Activated CD4-positive, alpha-beta memory T cell treated with anti-CD3 and anti-CD28 coated beads for 36 hours (primary cell): ENCODE results near the gene SPOCD1. TPM values are rescaled to one million over a fixed set of nuclear protein-coding genes. Genes with fewer than 3 reads are reported as not detected.
A peak's percentile ranks its signal among the peaks of the same experiment; 100 is the strongest.

Experiments used
- CTCF ChIA-PET: fragments of 350-600 bp; sonication (Branson Sonifier 250); formaldehyde crosslinking; loops from one replicate; lab custom pipeline; 2021; ENCODE audit warnings: antibody characterized with exemption, inconsistent platforms; lab: Charles Lee
- POLR2A ChIA-PET: fragments of 350-600 bp; sonication (Branson Sonifier 250); formaldehyde crosslinking; loops from one replicate; lab custom pipeline; 2021; ENCODE audit warnings: antibody characterized with exemption; lab: Charles Lee
- DNase-seq: peaks from one replicate; pipeline ENCODE4 v3.0.0-alpha.2; 2020
- H3K27ac Mint-ChIP-seq: one replicate; pipeline ENCODE4 v1.8.0; 2021; ENCODE audit warnings: mixed read lengths
- H3K27me3 Mint-ChIP-seq: one replicate; pipeline ENCODE4 v1.8.0; 2021; ENCODE audit warnings: mixed read lengths
- H3K36me3 Mint-ChIP-seq: one replicate; pipeline ENCODE4 v1.8.0; 2021; ENCODE audit warnings: mixed read lengths
- H3K4me1 Mint-ChIP-seq: one replicate; pipeline ENCODE4 v1.8.0; 2021; ENCODE audit warnings: low read depth, mixed read lengths
- H3K4me3 Mint-ChIP-seq: one replicate; pipeline ENCODE4 v1.8.0; 2021; ENCODE audit warnings: mild to moderate bottlenecking, mixed read lengths
- H3K9me3 Mint-ChIP-seq: one replicate; pipeline ENCODE4 v1.8.0; 2021; ENCODE audit warnings: mixed read lengths
- intact Hi-C: fragments of 100-400 bp; cut with micrococcal nuclease; formaldehyde crosslinking; loops from one replicate; pipeline ENCODE4 v1.15.1; 2023
- total RNA-seq, 2 experiments: library from RNA; stranded (reverse); gene quantifications; one replicate each; pipeline ENCODE4 v1.2.3, GENCODE V29; 2021

SPOCD1 gene
- total RNA-seq, 2 experiments from 2014 or later, result 0.73 to 0.78 TPM

- Mint-ChIP-seq H3K9me3 (no peaks in the 10 kb centered on the region), H3K27me3 (peaks cover 16% of the 10 kb centered on the region), H3K36me3 (no peaks in the 10 kb centered on the region), H3K4me3 (no peak overlapping the region), H3K4me1 (peaks cover 8% of the 10 kb centered on the region), H3K27ac (no peak overlapping the region)
- ChIA-PET POLR2A (no interaction called here), CTCF (interaction anchor here (1.4 to 2.8 kb wide), 3 partner anchors 9 to 16 kb away, joined by 3 to 12 read pairs (median 5); no protein-coding TSS in a partner anchor)
- intact Hi-C loops, result no loop called here
- no peak for DNase-seq
Observed at GRCh38 chr1:31778763-31779488, 36.9 kb downstream of the SPOCD1 start.

GRCh38 chr1:31776516-31776915 is 39.3 kb downstream of the SPOCD1 start:
- POLR2A ChIA-PET, result no interaction called here

GRCh38 chr1:31776032-31776431 is 39.8 kb downstream of the SPOCD1 start:
- Mint-ChIP-seq H3K9me3 (no peaks in the 10 kb centered on the region), H3K27ac (no peak overlapping the region), H3K27me3 (peaks cover 30% of the 10 kb centered on the region), H3K4me3 (no peak overlapping the region), H3K36me3 (no peaks in the 10 kb centered on the region), H3K4me1 (peaks cover 33% of the 10 kb centered on the region)
- DNase-seq, result no peak
- intact Hi-C loops, result no loop called here
- POLR2A ChIA-PET, result no interaction called here
- CTCF ChIA-PET, result interaction anchor here (1.4 to 2.4 kb wide), 2 partner anchors 13 kb away, joined by 5 to 11 read pairs; no protein-coding TSS in a partner anchor

More at GRCh38 chr1:31776516-31776915, 39.3 kb downstream of the SPOCD1 start:
- DNase-seq, result no peak
- Mint-ChIP-seq H3K36me3 (no peaks in the 10 kb centered on the region), H3K27me3 (peaks cover 30% of the 10 kb centered on the region), H3K9me3 (no peaks in the 10 kb centered on the region), H3K4me1 (peaks cover 28% of the 10 kb centered on the region), H3K4me3 (no peak overlapping the region), H3K27ac (no peak overlapping the region)
- CTCF ChIA-PET, result interaction anchor here (2.4 kb wide), 1 partner anchor 13 kb away, joined by 11 read pairs; no protein-coding TSS in a partner anchor
- intact Hi-C loops, result no loop called here

GRCh38 chr1:31775210-31775999 is 40.4 kb downstream of the SPOCD1 start:
- ChIA-PET CTCF (interaction anchor here (1.4 to 2.4 kb wide), 2 partner anchors 12 to 14 kb away, joined by 5 to 11 read pairs; no protein-coding TSS in a partner anchor), POLR2A (no interaction called here)
- intact Hi-C loops, result no loop called here
- Mint-ChIP-seq H3K36me3 (no peaks in the 10 kb centered on the region), H3K27ac (no peak overlapping the region), H3K9me3 (no peaks in the 10 kb centered on the region), H3K27me3 (peaks cover 30% of the 10 kb centered on the region), H3K4me3 (no peak overlapping the region), H3K4me1 (peaks cover 39% of the 10 kb centered on the region)
- no peak for DNase-seq

DNA sequence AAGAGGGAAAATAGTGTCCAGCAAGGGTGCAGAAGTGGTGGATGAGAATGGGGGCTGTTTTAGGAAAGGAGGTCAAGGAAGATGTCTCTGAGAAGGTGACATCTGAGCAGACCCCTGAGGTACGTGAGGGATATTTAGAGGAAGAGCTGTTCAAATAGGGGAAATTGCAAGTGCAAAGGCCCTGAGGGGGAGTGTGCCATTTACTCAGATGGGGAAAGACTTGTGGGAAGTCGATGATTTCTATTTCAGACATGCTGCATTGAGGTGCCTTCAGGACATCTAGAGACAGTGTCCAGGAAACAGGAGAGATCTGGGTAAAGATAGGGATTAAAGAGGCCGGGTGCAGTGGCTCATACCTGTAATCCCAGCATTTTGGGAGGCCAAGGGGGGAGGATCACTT is 41.3 kb downstream of the SPOCD1 start:
- H3K4me3 Mint-ChIP-seq, result no peak overlapping the region
- intact Hi-C loops, result no loop called here
- peaks cover 46% of the 10 kb centered on the region for H3K4me1 Mint-ChIP-seq
- POLR2A ChIA-PET, result no interaction called here
- H3K36me3 Mint-ChIP-seq, result no peaks in the 10 kb centered on the region
- H3K27me3 Mint-ChIP-seq, result peaks cover 28% of the 10 kb centered on the region
- DNase-seq, result no peak
- no peak overlapping the region for H3K27ac Mint-ChIP-seq
- no peaks in the 10 kb centered on the region for H3K9me3 Mint-ChIP-seq
- CTCF ChIA-PET, result interaction anchor here (1.4 kb wide), 1 partner anchor 12 kb away, joined by 5 read pairs; no protein-coding TSS in a partner anchor

GRCh38 chr1:31773861-31774260 is 42.0 kb downstream of the SPOCD1 start:
- Mint-ChIP-seq H3K9me3 (no peaks in the 10 kb centered on the region), H3K36me3 (no peaks in the 10 kb centered on the region), H3K27me3 (peaks cover 28% of the 10 kb centered on the region), H3K27ac (no peak overlapping the region), H3K4me3 (no peak overlapping the region), H3K4me1 (peaks cover 52% of the 10 kb centered on the region)
- ChIA-PET POLR2A (no interaction called here), CTCF (interaction anchor here (0.6 kb wide), 1 partner anchor 778 kb away, joined by 3 read pairs; no protein-coding TSS in a partner anchor)
- intact Hi-C loops, result no loop called here
- DNase-seq, result peak; percentile 53

GRCh38 chr1:31772669-31773248 is 43.1 kb downstream of the SPOCD1 start:
- peaks cover 56% of the 10 kb centered on the region for H3K4me1 Mint-ChIP-seq
- ChIA-PET CTCF (interaction anchor here (1.5 kb wide), 1 partner anchor 16 kb away, joined by 6 read pairs; no protein-coding TSS in a partner anchor), POLR2A (interaction anchor here (0.6 kb wide), 1 partner anchor 10 kb away, joined by 3 read pairs; no protein-coding TSS in a partner anchor)
- no peak overlapping the region for H3K27ac Mint-ChIP-seq
- no peaks in the 10 kb centered on the region for H3K9me3 Mint-ChIP-seq
- no peak for DNase-seq
- H3K27me3 Mint-ChIP-seq, result peaks cover 28% of the 10 kb centered on the region
- H3K36me3 Mint-ChIP-seq, result no peaks in the 10 kb centered on the region
- peak overlapping the region; percentile 67 for H3K4me3 Mint-ChIP-seq
- intact Hi-C loops, result no loop called here

- peaks cover 24% of the 10 kb centered on the region for H3K27me3 Mint-ChIP-seq
- ChIA-PET POLR2A (no interaction called here), CTCF (interaction anchor here (1.0 to 1.5 kb wide), 2 partner anchors 17 kb away, joined by 3 to 6 read pairs; no protein-coding TSS in a partner anchor)
- H3K9me3 Mint-ChIP-seq, result no peaks in the 10 kb centered on the region
- H3K4me1 Mint-ChIP-seq, result peaks cover 56% of the 10 kb centered on the region
- peak overlapping the region; percentile 67 for H3K4me3 Mint-ChIP-seq
- H3K27ac Mint-ChIP-seq, result no peak overlapping the region
- DNase-seq, result peak; percentile 71
- H3K36me3 Mint-ChIP-seq, result no peaks in the 10 kb centered on the region
- intact Hi-C loops, result no loop called here
Observed at GRCh38 chr1:31771891-31772668, 43.7 kb downstream of the SPOCD1 start.

DNA sequence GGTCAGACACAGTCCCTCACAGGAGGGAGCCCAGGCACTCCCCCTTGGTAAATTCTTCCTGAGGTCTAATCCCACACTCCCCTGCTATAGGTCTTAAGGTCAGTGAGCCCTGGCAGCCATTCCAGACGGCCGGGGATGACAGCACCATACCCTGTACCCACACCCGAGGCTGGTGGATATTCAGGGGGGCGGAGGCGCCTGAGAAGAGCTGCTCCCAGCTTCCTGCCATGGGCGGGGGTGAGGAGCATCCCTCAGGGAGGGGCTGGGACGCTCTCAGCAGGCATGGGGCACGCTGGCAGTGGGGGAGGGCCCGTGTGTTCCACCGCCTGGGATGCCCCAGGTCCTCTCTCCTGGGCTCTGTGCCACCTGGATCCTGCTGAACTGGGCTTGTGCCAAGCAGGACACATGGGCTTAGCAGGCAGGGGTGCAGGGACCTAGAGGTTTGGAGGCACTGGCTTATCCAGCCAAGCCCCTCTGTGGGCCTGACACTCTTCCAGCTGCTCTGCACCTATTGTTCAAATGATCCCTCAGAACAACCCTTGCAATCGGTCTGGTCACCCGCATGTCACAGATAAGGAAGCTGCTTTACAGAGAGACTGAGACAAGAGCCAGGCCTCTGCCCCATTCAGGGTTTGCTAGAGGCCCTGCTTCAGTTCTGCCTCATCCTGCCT is 46.0 kb downstream of the SPOCD1 start:
- intact Hi-C loops, result no loop called here
- no peaks in the 10 kb centered on the region for H3K36me3 Mint-ChIP-seq
- H3K9me3 Mint-ChIP-seq, result no peaks in the 10 kb centered on the region
- no peak overlapping the region for H3K4me3 Mint-ChIP-seq
- H3K4me1 Mint-ChIP-seq, result peaks cover 56% of the 10 kb centered on the region
- ChIA-PET POLR2A (interaction anchor here (1.3 kb wide), 1 partner anchor 19 kb away, joined by 5 read pairs; no protein-coding TSS in a partner anchor), CTCF (interaction anchor here (1.0 to 2.5 kb wide), 3 partner anchors 10 to 47 kb away, joined by 3 to 17 read pairs (median 4); no protein-coding TSS in a partner anchor)
- H3K27ac Mint-ChIP-seq, result peak overlapping the region; percentile 69
- no peak for DNase-seq
- peaks cover 19% of the 10 kb centered on the region for H3K27me3 Mint-ChIP-seq

GRCh38 chr1:31768939-31769704 is 46.7 kb downstream of the SPOCD1 start:
- intact Hi-C loops, result no loop called here
- CTCF ChIA-PET, result interaction anchor here (0.6 to 2.5 kb wide), 4 partner anchors 20 to 48 kb away, joined by 3 to 17 read pairs (median 6); no protein-coding TSS in a partner anchor
- Mint-ChIP-seq H3K9me3 (no peaks in the 10 kb centered on the region), H3K4me1 (peaks cover 53% of the 10 kb centered on the region), H3K27me3 (peaks cover 18% of the 10 kb centered on the region), H3K4me3 (no peak overlapping the region), H3K27ac (peak overlapping the region; percentile 69), H3K36me3 (no peaks in the 10 kb centered on the region)
- POLR2A ChIA-PET, result interaction anchor here (1.3 kb wide), 1 partner anchor 19 kb away, joined by 5 read pairs; no protein-coding TSS in a partner anchor
- peak; percentile 58 for DNase-seq
